H1 (cell line): ENCODE results near the gene GPR15LG. TPM values are rescaled to one million over a fixed set of nuclear protein-coding genes. Genes with fewer than 3 reads are reported as not detected.

Source experiments
- polyA plus RNA-seq, 7 experiments: library from polyadenylated mRNA; depleted of rRNA in 3 of 7; stranded (reverse) in 5 of 7; unstranded in 2 of 7; fragments of >200 nt in 5 of 7; fragments of 200-250 nt in 2 of 7; gene quantifications; 1 replicate in 5 of 7; 2 replicates in 1 of 7; 4 replicates in 1 of 7; pipeline versions ENCODE4 v1.2.1 to v1.2.3, GENCODE V29; 2011 to 2013; ENCODE audit warnings: missing spikeins in 2 of 7, mixed read lengths in 2 of 7
- total RNA-seq: library from RNA; stranded (reverse); fragmentation: NEBNext Ultra II Directional; extraction: Animal tissue kit (Norgen Biotek cat#: 25700); gene quantifications from 2 replicates; pipeline ENCODE4 v1.2.1, GENCODE V29; 2021
- TF ChIP-seq, protein P1 (sequence below): IDR thresholded peaks from 2 replicates; pipeline ENCODE4 v1.6.1; 2012; ENCODE audit warnings: inconsistent platforms

Gene GPR15LG
- total and polyA plus RNA-seq, 2 of the 8 experiments (the other 6 are each of a cell fraction or from before 2014, with no cell fraction given): not detected

DNA sequence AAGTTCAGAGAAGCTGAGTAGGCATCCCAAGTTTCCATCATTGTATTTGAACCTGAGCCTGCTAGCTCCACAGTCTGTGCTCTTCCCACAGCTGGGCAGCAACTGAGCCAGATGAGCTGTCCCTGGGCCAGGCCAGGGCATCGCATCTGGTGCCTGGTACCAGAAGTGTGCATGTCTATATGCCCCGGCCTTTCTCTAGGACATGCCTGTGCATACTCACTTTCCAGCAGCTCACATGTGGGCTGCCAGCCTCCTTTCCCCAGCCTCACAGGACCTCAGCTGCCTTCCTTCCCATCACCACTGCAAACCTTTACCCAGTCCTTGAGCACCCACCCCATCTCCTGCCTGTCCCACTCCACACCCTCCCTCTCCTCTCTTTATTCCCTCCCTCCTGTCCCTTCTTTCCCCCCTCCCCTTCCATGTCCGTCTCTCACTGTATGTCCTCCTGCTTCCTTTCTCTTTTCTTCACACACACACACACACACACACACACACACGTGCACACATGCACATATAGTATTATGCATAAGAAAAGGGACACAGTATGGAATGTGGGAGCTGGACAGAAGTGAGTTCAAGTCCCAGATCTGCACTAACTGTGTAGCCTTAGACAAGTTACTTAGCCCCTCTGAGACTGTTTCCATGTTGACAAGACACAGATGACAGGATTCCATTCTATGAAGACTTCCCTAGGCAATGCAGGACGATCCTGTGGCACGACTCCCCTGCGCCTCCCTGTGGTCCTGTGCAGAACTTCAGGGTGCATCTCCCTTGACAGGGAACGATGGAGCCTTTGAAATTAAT lies 31.6 kb downstream of the GPR15LG start (continued):
- TF ChIP-seq, protein P1, sequence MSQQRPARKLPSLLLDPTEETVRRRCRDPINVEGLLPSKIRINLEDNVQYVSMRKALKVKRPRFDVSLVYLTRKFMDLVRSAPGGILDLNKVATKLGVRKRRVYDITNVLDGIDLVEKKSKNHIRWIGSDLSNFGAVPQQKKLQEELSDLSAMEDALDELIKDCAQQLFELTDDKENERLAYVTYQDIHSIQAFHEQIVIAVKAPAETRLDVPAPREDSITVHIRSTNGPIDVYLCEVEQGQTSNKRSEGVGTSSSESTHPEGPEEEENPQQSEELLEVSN: no peak
